Memory B cell (primary cell): Measurements from ENCODE around the gene IL36G.

ENCODE experiments used
- ATAC-seq: fragments of 150-1000 bp; cut with Tn5 transposase; 2 replicates; pipeline ENCODE4 v1.10.0; 2021; ENCODE audit warnings: low read depth, mild to moderate bottlenecking, moderate library complexity
- DNase-seq, 2 donors: peaks; one replicate each; pipeline ENCODE4 v3.0.0; 2022; ENCODE audit warnings: low spot score in 2 of 2
- H3K27ac Mint-ChIP-seq: one replicate; pipeline ENCODE4 v1.8.0; 2022; ENCODE audit warnings: mild to moderate bottlenecking, moderate library complexity, mixed read lengths
- H3K27me3 Mint-ChIP-seq: one replicate; pipeline ENCODE4 v1.8.0; 2022; ENCODE audit warnings: mixed read lengths
- H3K36me3 Mint-ChIP-seq: one replicate; pipeline ENCODE4 v1.8.0; 2022; ENCODE audit warnings: mild to moderate bottlenecking, mixed read lengths
- H3K4me1 Mint-ChIP-seq: one replicate; pipeline ENCODE4 v1.8.0; 2022; ENCODE audit warnings: mixed read lengths
- H3K4me3 Mint-ChIP-seq: one replicate; pipeline ENCODE4 v1.8.0; 2022; ENCODE audit warnings: mild to moderate bottlenecking, moderate library complexity, mixed read lengths
- H3K9me3 Mint-ChIP-seq: one replicate; pipeline ENCODE4 v1.8.0; 2022; ENCODE audit warnings: mixed read lengths

IL36G gene

DNA sequence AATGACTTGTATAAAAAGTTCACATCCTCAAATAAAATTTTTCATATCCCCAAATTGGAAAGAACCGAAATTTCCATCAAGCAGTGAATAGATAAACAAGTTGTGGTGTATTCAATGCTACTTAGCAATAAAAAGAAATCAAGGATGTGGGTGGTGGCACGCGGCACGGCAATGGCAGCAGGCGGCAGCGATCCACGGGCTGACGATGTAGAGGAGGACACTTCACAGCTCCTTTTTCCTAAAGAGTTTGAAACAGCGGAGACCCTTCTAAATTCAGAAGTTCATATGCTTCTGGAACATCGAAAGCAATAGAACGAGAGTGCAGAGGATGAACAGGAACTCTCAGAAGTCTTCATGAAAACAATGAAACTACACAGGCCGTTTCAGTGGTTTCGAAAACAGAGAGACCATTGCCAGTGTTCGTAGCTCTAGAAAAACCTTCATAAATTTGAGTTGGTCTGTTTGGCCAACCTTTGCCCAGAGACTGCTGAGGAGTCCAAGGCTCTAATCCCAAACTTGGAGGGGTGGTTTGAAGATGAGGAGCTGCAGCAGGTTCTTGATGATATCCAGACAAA, 17.6 kb downstream of the IL36G start:
- no peak for DNase-seq
- Mint-ChIP-seq H3K4me1 (peaks cover 2% of the 10 kb centered on the region), H3K27me3 (peaks cover 10% of the 10 kb centered on the region), H3K36me3 (peaks cover 3% of the 10 kb centered on the region), H3K4me3 (no peak overlapping the region), H3K9me3 (peaks cover 15% of the 10 kb centered on the region), H3K27ac (no peak overlapping the region)
- no peak for ATAC-seq

DNA sequence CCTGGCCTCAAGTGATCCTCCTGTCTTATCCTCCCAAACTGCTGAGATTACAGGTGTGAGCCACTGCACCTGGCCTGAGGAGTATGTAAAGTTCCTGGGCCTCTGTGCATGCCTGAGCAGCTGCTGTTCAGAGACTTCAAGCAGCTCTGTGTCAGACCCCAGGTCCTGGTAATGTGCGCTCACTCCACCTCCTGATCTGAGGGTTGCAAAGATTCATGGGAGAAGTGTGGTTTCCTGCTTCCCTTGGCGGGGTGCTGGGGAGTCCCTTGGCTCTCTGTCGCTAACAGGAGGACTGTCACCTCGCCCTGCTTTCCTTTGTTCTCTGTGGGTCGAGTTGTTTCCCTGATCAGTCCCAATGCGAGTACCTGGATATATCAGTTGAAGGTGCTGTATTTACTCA, 18.8 kb downstream of the IL36G start:
- Mint-ChIP-seq H3K9me3 (peaks cover 18% of the 10 kb centered on the region), H3K27ac (no peak overlapping the region), H3K4me1 (peaks cover 2% of the 10 kb centered on the region), H3K27me3 (peaks cover 14% of the 10 kb centered on the region), H3K4me3 (no peak overlapping the region), H3K36me3 (peaks cover 9% of the 10 kb centered on the region)
- ATAC-seq (no peak), DNase-seq (no peak)

DNA sequence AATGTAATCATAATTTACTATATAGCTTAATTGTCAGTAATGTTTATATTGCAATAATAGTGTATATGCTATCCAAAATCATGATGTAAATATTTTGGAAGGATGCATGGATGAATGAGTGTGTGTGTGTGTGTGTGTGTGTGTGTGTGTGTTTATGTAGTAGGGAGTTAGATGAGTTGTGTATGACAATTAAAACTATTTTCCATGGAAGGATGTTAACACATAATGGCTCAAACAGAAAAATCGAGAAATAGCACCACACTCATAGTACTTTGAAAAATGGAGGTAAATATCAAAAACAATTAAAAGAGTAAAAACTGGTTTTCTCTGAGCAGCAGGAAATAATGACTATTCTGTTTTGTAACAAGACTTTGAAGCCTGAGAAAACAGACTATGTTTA, 19.3 kb downstream of the IL36G start:
- ATAC-seq: no peak
- Mint-ChIP-seq H3K9me3 (peaks cover 17% of the 10 kb centered on the region), H3K27ac (no peak overlapping the region)

DNA sequence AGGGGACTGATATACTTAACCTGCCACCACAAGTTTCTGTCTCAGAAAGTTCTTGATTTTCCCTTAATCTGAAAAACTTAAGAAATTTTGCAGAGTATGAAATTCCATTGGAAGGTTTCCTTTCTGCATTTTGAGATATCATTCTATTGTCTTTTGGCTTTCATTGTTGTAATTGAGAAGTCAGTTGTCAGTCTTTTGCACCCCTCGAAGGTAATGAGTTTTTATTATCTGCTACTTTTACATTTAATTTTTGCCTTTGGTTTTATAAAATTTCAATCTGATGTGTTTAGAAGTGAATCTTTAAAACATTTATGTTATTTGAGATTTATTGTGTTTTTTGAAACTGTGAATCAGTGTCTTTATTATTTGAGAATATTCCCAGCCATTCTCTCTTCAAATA, 22.6 kb downstream of the IL36G start:
- Mint-ChIP-seq H3K9me3 (peaks cover 11% of the 10 kb centered on the region), H3K36me3 (peaks cover 7% of the 10 kb centered on the region), H3K27ac (no peak overlapping the region), H3K4me3 (no peak overlapping the region), H3K4me1 (peaks cover 2% of the 10 kb centered on the region), H3K27me3 (peaks cover 14% of the 10 kb centered on the region)
- no peak for ATAC-seq
- DNase-seq: no peak

More for the DNA sequence above, 19.3 kb downstream of the IL36G start:
- no peak for DNase-seq
- H3K4me1 Mint-ChIP-seq: peaks cover 2% of the 10 kb centered on the region
- peaks cover 16% of the 10 kb centered on the region for H3K27me3 Mint-ChIP-seq
- H3K36me3 Mint-ChIP-seq: peaks cover 9% of the 10 kb centered on the region
- no peak overlapping the region for H3K4me3 Mint-ChIP-seq

DNA sequence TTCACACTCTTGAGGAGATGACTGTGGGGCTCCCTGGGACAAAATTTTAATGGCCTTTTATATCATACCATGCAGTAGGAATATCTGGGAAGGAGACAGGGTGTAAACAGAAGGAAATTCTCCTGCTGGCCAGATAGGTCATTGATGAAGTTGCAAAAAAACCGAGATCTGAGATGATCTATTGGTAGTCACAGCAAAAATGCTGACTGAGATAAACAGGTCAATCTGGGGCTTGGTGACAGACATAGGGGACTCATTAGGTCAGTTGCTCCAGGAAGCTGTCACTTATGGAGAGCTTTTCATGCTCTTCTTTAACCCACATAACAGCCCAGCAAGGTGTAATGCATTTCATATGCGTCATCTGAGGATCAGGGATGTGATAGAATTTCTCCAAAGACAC, 24.9 kb downstream of the IL36G start:
- Mint-ChIP-seq H3K9me3 (peaks cover 11% of the 10 kb centered on the region), H3K4me1 (no peaks in the 10 kb centered on the region), H3K27ac (no peak overlapping the region), H3K36me3 (peaks cover 7% of the 10 kb centered on the region), H3K4me3 (no peak overlapping the region), H3K27me3 (peaks cover 17% of the 10 kb centered on the region)
- DNase-seq (no peak), ATAC-seq (no peak)

DNA sequence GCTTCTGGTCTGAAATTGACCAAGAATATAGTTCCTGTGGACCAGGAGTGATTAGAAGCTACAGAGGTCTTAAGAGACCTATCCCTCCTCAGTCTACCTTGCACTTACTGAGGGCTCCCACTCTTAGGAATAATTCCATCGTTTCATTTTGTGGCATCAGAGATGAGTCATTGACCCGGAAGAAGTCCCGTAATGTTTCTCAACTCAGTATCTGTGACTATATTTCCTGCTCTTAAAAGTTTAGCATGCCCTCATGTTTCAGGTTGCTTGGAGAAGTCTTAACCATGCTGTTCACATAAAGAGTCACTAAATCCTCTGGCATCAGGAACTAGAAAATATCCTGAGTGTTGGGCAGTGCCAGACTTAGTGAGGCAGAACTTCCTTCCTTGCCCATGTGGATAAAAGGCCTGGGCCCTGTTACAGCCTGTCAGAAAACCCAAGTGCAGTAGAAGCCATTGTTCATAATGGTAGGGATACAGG, 27.3 kb downstream of the IL36G start, which contains the start of gene IL36A:
Gene IL36A, plus strand, starts transcription at position 430 of the 480 bp plus-strand sequence. CDS start 413 bp downstream, outside the sequence.
- H3K4me3 Mint-ChIP-seq: no peak within 1 kb of the TSS
- ATAC-seq: no peak
- H3K9me3 Mint-ChIP-seq: peaks cover 7% of the 10 kb centered on the region
- H3K27me3 Mint-ChIP-seq: peaks cover 16% of the 10 kb centered on the region
- H3K36me3 Mint-ChIP-seq: peaks cover 5% of the 10 kb centered on the region
- H3K27ac Mint-ChIP-seq: no peak within 1 kb of the TSS
- H3K4me1 Mint-ChIP-seq: no peaks in the 10 kb centered on the region
- DNase-seq: no peak

DNA sequence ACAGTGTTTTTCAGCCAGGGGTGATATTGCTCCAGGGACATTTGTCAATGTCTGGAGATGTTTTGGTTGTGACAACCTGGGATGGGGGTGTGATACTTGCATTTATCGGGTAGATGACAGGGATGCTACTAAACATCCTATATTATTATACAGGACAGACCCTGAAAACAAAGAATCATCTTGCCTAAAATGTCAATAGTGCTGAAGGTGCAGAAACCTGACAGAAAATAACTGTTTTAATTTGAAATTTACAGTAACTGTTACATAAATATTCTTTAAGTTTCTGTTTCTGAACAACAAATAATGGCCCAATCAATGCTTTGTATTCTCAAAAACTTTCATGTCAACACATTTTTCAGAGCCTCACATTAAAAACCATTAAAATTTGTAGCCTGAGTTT, 29.4 kb downstream of the IL36G start:
- Mint-ChIP-seq H3K27me3 (peaks cover 12% of the 10 kb centered on the region), H3K36me3 (no peaks in the 10 kb centered on the region), H3K4me1 (no peaks in the 10 kb centered on the region), H3K9me3 (no peaks in the 10 kb centered on the region), H3K4me3 (no peak overlapping the region), H3K27ac (no peak overlapping the region)
- no peak for ATAC-seq
- no peak for DNase-seq

DNA sequence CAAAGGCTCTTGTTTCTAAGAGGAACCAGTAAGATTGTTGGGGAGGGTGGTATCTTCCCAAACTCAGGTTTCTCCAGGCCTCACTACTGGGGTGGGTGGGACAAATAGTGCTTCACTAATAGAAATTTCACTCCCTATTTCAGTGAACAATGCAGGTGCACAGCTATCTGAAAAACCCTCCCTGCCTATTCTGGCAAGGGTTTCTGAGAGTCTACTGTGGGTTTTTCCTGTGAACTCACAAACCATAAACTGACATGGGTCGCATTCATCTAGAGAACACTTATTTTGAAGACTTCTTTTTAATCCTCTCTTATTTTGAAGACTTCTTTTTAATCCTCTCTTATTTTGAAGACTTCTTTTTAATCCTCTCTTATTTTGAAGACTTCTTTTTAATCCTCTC, 31.8 kb downstream of the IL36G start:
- H3K36me3 Mint-ChIP-seq: no peaks in the 10 kb centered on the region
- H3K4me1 Mint-ChIP-seq: no peaks in the 10 kb centered on the region
- no peak for ATAC-seq
- H3K27ac Mint-ChIP-seq: no peak overlapping the region
- DNase-seq: no peak
- H3K9me3 Mint-ChIP-seq: no peaks in the 10 kb centered on the region
- peaks cover 12% of the 10 kb centered on the region for H3K27me3 Mint-ChIP-seq
- no peak overlapping the region for H3K4me3 Mint-ChIP-seq

DNA sequence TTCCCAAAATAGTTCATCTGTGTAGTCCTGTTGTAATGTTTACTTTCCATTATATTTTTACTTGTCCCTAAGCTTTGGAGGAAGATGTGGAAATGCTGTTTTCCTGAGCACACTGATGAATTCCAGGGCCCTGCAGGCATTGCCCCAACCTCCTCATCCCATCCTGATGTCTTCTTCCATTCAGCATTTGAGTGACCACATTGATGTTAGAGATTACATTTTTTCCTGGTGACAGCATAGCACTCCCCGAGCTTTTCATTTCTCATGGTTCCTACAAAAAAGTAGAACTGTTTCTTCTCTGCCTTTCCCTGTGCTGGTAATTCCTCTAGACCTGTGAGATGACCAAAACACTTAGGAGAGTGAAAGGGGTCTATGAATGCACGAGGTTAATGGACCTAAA, 32.3 kb downstream of the IL36G start:
- H3K4me1 Mint-ChIP-seq: no peaks in the 10 kb centered on the region
- no peak for ATAC-seq
- H3K36me3 Mint-ChIP-seq: no peaks in the 10 kb centered on the region
- peaks cover 12% of the 10 kb centered on the region for H3K27me3 Mint-ChIP-seq
- H3K4me3 Mint-ChIP-seq: no peak overlapping the region
- no peak for DNase-seq
- H3K9me3 Mint-ChIP-seq: no peaks in the 10 kb centered on the region
- no peak overlapping the region for H3K27ac Mint-ChIP-seq

DNA sequence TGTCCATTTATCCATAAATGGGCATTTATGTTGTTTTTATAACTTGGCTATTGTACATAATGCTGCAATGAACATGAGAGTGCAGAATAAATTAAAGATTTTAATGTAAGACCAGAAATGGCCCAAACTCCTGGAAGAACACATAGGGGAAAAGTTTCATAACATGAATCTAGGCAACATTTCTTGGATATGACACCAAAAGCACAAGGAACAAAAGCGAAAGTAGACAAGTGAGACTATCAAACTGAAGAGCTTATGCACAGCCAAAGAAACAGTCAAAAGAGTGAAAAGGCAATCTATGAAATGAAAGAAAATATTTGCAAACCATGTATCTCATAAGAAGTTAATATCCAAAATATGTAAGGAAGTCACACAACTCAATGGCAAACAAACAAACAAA, 33.3 kb downstream of the IL36G start:
- H3K9me3 Mint-ChIP-seq: no peaks in the 10 kb centered on the region
- peaks cover 8% of the 10 kb centered on the region for H3K27me3 Mint-ChIP-seq
- H3K4me3 Mint-ChIP-seq: no peak overlapping the region
- H3K4me1 Mint-ChIP-seq: no peaks in the 10 kb centered on the region
- ATAC-seq (no peak), DNase-seq (no peak)
- no peaks in the 10 kb centered on the region for H3K36me3 Mint-ChIP-seq
- no peak overlapping the region for H3K27ac Mint-ChIP-seq

DNA sequence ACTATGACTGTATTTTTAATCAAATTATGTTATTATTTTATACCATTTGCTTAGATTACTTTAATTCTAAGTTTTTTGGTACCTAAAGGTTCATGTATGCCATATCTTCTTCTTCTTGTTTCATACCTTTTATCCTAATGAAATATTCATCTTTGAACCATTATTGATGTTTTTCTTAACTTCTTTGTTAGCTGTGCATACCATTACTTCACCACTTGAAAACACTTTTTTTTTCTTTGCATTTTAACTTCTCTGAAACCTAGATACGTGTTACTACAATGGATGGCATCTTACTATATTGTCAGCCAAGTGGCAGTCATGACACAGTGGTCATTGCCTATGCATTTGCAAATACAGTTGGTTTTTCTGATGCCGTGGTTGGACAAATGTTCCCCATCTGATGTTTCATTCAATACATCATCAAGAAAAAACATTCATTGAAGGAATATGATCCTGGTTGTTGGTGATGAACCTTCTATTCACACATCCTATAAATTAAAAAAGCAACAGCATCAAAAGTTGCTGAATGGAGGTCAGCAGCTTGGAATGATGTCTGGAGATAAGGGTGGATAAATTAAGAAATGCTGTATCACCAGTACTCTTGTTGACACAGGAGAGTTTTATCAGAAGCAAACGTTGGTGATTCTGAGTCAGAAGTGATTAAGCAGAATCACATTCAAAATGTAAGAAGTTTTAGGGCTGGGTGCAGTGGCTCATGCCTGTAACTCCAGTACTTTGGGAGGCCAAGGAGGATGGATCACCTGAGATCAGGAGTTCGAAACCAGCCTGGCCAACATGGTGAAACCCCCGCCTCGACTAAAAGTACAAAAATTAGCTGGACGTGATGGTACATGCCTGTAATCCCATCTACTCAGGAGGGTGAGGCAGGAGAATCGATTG, 34.9 kb downstream of the IL36G start:
- ATAC-seq (no peak), DNase-seq (no peak)
- peaks cover 2% of the 10 kb centered on the region for H3K36me3 Mint-ChIP-seq
- no peak overlapping the region for H3K4me3 Mint-ChIP-seq
- no peak overlapping the region for H3K27ac Mint-ChIP-seq
- H3K9me3 Mint-ChIP-seq: peaks cover 2% of the 10 kb centered on the region
- H3K27me3 Mint-ChIP-seq: peaks cover 18% of the 10 kb centered on the region
- no peaks in the 10 kb centered on the region for H3K4me1 Mint-ChIP-seq

DNA sequence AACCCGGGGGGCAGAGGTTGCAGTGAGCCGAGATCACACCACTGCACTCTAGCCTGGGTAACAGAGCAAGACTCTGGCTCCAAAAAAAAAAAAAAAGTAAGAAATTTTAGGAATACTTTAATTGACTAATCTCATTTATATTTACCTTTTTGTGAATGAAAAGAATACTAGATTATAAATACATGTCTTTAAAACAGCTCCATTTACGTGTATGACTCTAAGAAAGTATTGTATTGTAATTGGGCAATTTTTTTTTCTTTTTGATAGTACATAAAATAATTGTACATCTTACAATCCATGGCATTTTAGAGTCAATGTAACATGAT, 35.5 kb downstream of the IL36G start:
- peaks cover 3% of the 10 kb centered on the region for H3K9me3 Mint-ChIP-seq
- H3K4me1 Mint-ChIP-seq: no peaks in the 10 kb centered on the region
- H3K4me3 Mint-ChIP-seq: no peak overlapping the region
- peaks cover 2% of the 10 kb centered on the region for H3K36me3 Mint-ChIP-seq
- DNase-seq (no peak), ATAC-seq (no peak)
- peaks cover 22% of the 10 kb centered on the region for H3K27me3 Mint-ChIP-seq
- H3K27ac Mint-ChIP-seq: no peak overlapping the region

DNA sequence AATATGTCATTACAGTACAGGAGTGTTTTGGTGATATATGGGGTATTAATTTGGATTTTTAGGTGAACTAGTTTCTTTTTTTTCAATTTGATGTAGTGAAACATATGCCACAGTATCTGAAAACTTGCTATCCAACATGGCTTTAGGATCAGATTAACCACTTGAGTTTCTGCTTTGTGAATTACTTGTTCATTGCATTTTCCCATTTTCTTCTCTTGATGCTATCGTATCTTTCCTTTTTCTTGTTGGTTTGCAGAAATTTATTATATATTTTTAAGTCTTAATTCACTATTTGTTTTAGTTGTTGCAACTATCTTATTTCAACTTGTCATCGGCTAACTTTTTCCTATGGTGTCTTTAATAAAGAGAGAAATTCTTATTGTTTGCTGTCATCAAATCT, 36.3 kb downstream of the IL36G start:
- Mint-ChIP-seq H3K4me1 (no peaks in the 10 kb centered on the region), H3K27me3 (peaks cover 27% of the 10 kb centered on the region), H3K27ac (no peak overlapping the region), H3K4me3 (no peak overlapping the region), H3K36me3 (peaks cover 10% of the 10 kb centered on the region), H3K9me3 (peaks cover 10% of the 10 kb centered on the region)
- ATAC-seq: no peak
- no peak for DNase-seq

DNA sequence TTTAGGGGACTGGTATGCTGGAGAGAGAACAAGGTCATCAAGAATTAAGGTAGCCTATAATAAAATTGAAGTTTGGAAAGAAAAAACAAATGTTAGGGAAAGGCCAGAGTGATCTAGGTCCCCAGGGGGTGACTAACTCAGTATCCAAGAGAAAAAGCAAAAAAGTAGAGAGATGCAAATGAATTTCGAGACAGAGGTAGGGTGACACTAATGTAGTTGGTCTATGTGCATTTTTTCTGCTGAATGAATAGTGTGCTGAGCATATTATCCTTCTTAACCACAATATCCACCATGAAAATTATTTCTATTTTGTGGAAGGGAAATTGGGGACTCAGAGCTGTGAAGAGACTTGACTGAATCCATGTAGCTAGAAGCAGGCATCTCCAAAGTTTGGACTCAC, 37.2 kb downstream of the IL36G start:
- H3K27me3 Mint-ChIP-seq: peaks cover 31% of the 10 kb centered on the region
- ATAC-seq: no peak
- DNase-seq: no peak
- peaks cover 14% of the 10 kb centered on the region for H3K9me3 Mint-ChIP-seq
- no peak overlapping the region for H3K27ac Mint-ChIP-seq
- H3K36me3 Mint-ChIP-seq: peaks cover 10% of the 10 kb centered on the region
- no peak overlapping the region for H3K4me3 Mint-ChIP-seq
- no peaks in the 10 kb centered on the region for H3K4me1 Mint-ChIP-seq
